Glutamatergic neuron (in vitro differentiated cells): Measurements from ENCODE around the gene CRYBG1. TPM values are rescaled to one million over a fixed set of nuclear protein-coding genes. Genes with fewer than 3 reads are reported as not detected.

Source experiments
- DNase-seq: peaks from one replicate; pipeline ENCODE4 v3.0.0; 2022
- H3K27ac Mint-ChIP-seq: one replicate; pipeline ENCODE4 v1.8.0; 2020; ENCODE audit warnings: mild to moderate bottlenecking, mixed read lengths, inconsistent platforms; ENCODE audit not compliant: unreplicated experiment
- H3K27me3 Mint-ChIP-seq: one replicate; pipeline ENCODE4 v1.8.0; 2020; ENCODE audit warnings: mild to moderate bottlenecking, moderate library complexity, mixed read lengths, inconsistent platforms; ENCODE audit not compliant: unreplicated experiment
- H3K36me3 Mint-ChIP-seq: one replicate; pipeline ENCODE4 v1.8.0; 2020; ENCODE audit warnings: mild to moderate bottlenecking, mixed read lengths, inconsistent platforms; ENCODE audit not compliant: unreplicated experiment
- H3K4me1 Mint-ChIP-seq: one replicate; pipeline ENCODE4 v1.8.0; 2020; ENCODE audit warnings: mild to moderate bottlenecking, low read depth, mixed read lengths, inconsistent platforms; ENCODE audit not compliant: unreplicated experiment
- H3K4me3 Mint-ChIP-seq: one replicate; pipeline ENCODE4 v1.8.0; 2020; ENCODE audit warnings: mild to moderate bottlenecking, mixed read lengths, inconsistent platforms; ENCODE audit not compliant: unreplicated experiment
- H3K9me3 Mint-ChIP-seq: one replicate; pipeline ENCODE4 v1.8.0; 2020; ENCODE audit warnings: mild to moderate bottlenecking, moderate library complexity, mixed read lengths, inconsistent platforms; ENCODE audit not compliant: unreplicated experiment
- CTCF ChIP-seq: fragments of 200-600 bp; sonication (generic); IDR thresholded peaks from one replicate; pipeline ENCODE4 v1.5.0; 2021; ENCODE audit not compliant: partially characterized antibody, unreplicated experiment
- total RNA-seq: library from RNA; stranded (reverse); fragmentation: NEBNext Ultra II Directional; extraction: Animal tissue kit (Norgen Biotek cat#: 25700); gene quantifications from one replicate; pipeline ENCODE4 v1.2.1, GENCODE V29; 2021; ENCODE audit not compliant: unreplicated experiment

The CRYBG1 gene
- total RNA-seq, 1 donor from 2014 or later, result 0.15 TPM

GRCh38 chr6:106430466-106430865, 69.9 kb downstream of the CRYBG1 start:
- Mint-ChIP-seq H3K36me3 (no peaks in the 10 kb centered on the region), H3K9me3 (no peaks in the 10 kb centered on the region), H3K27ac (no peak overlapping the region), H3K4me1 (no peaks in the 10 kb centered on the region), H3K27me3 (no peaks in the 10 kb centered on the region), H3K4me3 (no peak overlapping the region)
- no peak for DNase-seq
- no peak for TF ChIP-seq CTCF

- TF ChIP-seq CTCF, result no peak
- Mint-ChIP-seq H3K4me3 (no peak overlapping the region), H3K4me1 (no peaks in the 10 kb centered on the region), H3K36me3 (no peaks in the 10 kb centered on the region), H3K9me3 (no peaks in the 10 kb centered on the region), H3K27me3 (no peaks in the 10 kb centered on the region), H3K27ac (no peak overlapping the region)
- DNase-seq, result no peak
These were observed 70.9 kb downstream of the CRYBG1 start for GRCh38 chr6:106431405-106431804.

- no peak for DNase-seq
- Mint-ChIP-seq H3K9me3 (no peaks in the 10 kb centered on the region), H3K27me3 (no peaks in the 10 kb centered on the region), H3K4me1 (no peaks in the 10 kb centered on the region), H3K4me3 (no peak overlapping the region), H3K27ac (no peak overlapping the region), H3K36me3 (no peaks in the 10 kb centered on the region)
- no peak for TF ChIP-seq CTCF
These were observed 71.5 kb downstream of the CRYBG1 start for GRCh38 chr6:106431972-106432371.

GRCh38 chr6:106434530-106434929, 74.0 kb downstream of the CRYBG1 start:
- H3K27me3 Mint-ChIP-seq, result no peaks in the 10 kb centered on the region
- H3K4me1 Mint-ChIP-seq, result no peaks in the 10 kb centered on the region
- TF ChIP-seq CTCF, result no peak

GRCh38 chr6:106439459-106439858, 78.9 kb downstream of the CRYBG1 start:
- Mint-ChIP-seq H3K4me1 (peaks cover 17% of the 10 kb centered on the region), H3K27ac (no peak overlapping the region), H3K27me3 (no peaks in the 10 kb centered on the region), H3K4me3 (no peak overlapping the region), H3K9me3 (no peaks in the 10 kb centered on the region), H3K36me3 (no peaks in the 10 kb centered on the region)
- no peak for DNase-seq
- no peak for TF ChIP-seq CTCF

More at GRCh38 chr6:106434530-106434929, 74.0 kb downstream of the CRYBG1 start:
- H3K4me3 Mint-ChIP-seq, result no peak overlapping the region
- no peak overlapping the region for H3K27ac Mint-ChIP-seq
- H3K9me3 Mint-ChIP-seq, result no peaks in the 10 kb centered on the region
- no peak for DNase-seq
- H3K36me3 Mint-ChIP-seq, result no peaks in the 10 kb centered on the region
